A549 (cell line): ENCODE measurements around the gene GRID2. TPM values are rescaled to one million over a fixed set of nuclear protein-coding genes. Genes with fewer than 3 reads are reported as not detected.

ENCODE experiments used
- ATAC-seq, 2 experiments: fragments of 200-7000 bp in 1 of 2; fragments of >200 bp in 1 of 2; cut with Nextera tagmentation in 1 of 2; cut with Tn5 transposase in 1 of 2; 3 replicates each; pipeline versions ENCODE4 v1.8.0 to v1.9.1; 2018 to 2020; ENCODE audit warnings: mild to moderate bottlenecking in 1 of 2, moderate library complexity in 1 of 2
- CTCF ChIA-PET: fragments of 300-600 bp; sonication (Branson Sonifier 250); formaldehyde crosslinking; extraction: SDS; loops from one replicate; lab custom pipeline; 2021; ENCODE audit warnings: antibody characterized with exemption, inconsistent platforms; lab: Yijun Ruan, JAX
- POLR2A ChIA-PET: fragments of 350-600 bp; formaldehyde crosslinking; extraction: SDS; loops from one replicate; lab custom pipeline; 2021; ENCODE audit warnings: antibody characterized with exemption, inconsistent platforms; lab: Yijun Ruan, JAX
- DNase-seq, 2 experiments: peaks; one replicate each; pipeline versions ENCODE4 v3.0.0 to v3.0.0-alpha.2; 2011 to 2016; ENCODE audit warnings: low read depth in 1 of 2, low spot score in 1 of 2
- FAIRE-seq: peaks from 2 replicates; lab custom pipeline; 2011; peaks lifted over from hg19 to GRCh38; lab: Jason Lieb, UNC
- H3K27ac ChIP-seq, 2 experiments: fragments of >200 bp; sonication (Bioruptor Twin); formaldehyde crosslinking; 3 replicates each; pipeline ENCODE4 v1.5.1; 2016 to 2017
- H3K4me1 ChIP-seq: fragments of >200 bp; sonication (Bioruptor Twin); formaldehyde crosslinking; 3 replicates; pipeline ENCODE4 v1.6.1; 2016
- H3K4me2 ChIP-seq: fragments of >200 bp; sonication (Bioruptor Twin); formaldehyde crosslinking; 3 replicates; pipeline ENCODE4 v1.6.1; 2016
- H3K4me3 ChIP-seq: fragments of >200 bp; sonication (Bioruptor Twin); formaldehyde crosslinking; 3 replicates; pipeline ENCODE4 v1.5.1; 2016
- H3K9me3 ChIP-seq: fragments of >200 bp; sonication (Bioruptor Twin); formaldehyde crosslinking; 3 replicates; pipeline ENCODE4 v1.6.1; 2016
- BCL3 ChIP-seq: fragments of >200 bp; sonication (Bioruptor Twin); formaldehyde crosslinking; IDR thresholded peaks from 3 replicates; pipeline ENCODE4 v1.6.1; 2016
- CBX2 ChIP-seq: fragments of 200-600 bp; sonication (generic); IDR thresholded peaks from 2 replicates; pipeline ENCODE4 v1.6.1; 2016; ENCODE audit warnings: low read depth, mild to moderate bottlenecking, borderline replicate concordance
- CHD2 ChIP-seq: fragments of 150-350 bp; IDR thresholded peaks from 2 replicates; pipeline ENCODE4 v1.6.1; 2014; ENCODE audit warnings: low read length; ENCODE audit not compliant: partially characterized antibody
- EHMT2 ChIP-seq: fragments of 200-600 bp; sonication (generic); IDR thresholded peaks from 2 replicates; pipeline ENCODE4 v1.6.1; 2016; ENCODE audit warnings: antibody characterized with exemption, low read depth, mild to moderate bottlenecking, moderate library complexity
- ESRRA ChIP-seq: fragments of 150-350 bp; IDR thresholded peaks from 2 replicates; pipeline ENCODE4 v1.6.1; 2014; ENCODE audit warnings: mild to moderate bottlenecking, low read length, borderline replicate concordance
- FOSL2 ChIP-seq, 2 experiments: fragments of 450-650 bp in 1 of 2; fragments of >200 bp in 1 of 2; sonication (Bioruptor Twin) in 1 of 2; formaldehyde crosslinking; IDR thresholded peaks; 2 replicates each; pipeline versions ENCODE4 v1.5.0 to v1.6.1; 2016 to 2020; ENCODE audit warnings: mild to moderate bottlenecking in 1 of 2, moderate library complexity in 1 of 2
- FOXS1 ChIP-seq: fragments of 250-450 bp; sonication (Bioruptor Pico); IDR thresholded peaks from 2 replicates; pipeline ENCODE4 v1.5.0; 2020; ENCODE audit warnings: mild to moderate bottlenecking, moderate library complexity
- GATA3 ChIP-seq: IDR thresholded peaks from 2 replicates; pipeline ENCODE4 v1.6.1; 2012; ENCODE audit warnings: borderline replicate concordance
- HEYL ChIP-seq: fragments of 250-450 bp; sonication (Bioruptor Pico); IDR thresholded peaks from 2 replicates; pipeline ENCODE4 v1.8.0; 2021; ENCODE audit warnings: mild to moderate bottlenecking, moderate library complexity
- HOXA7 ChIP-seq: fragments of 250-450 bp; sonication (Bioruptor Pico); IDR thresholded peaks from 2 replicates; pipeline ENCODE4 v1.5.0; 2020; ENCODE audit warnings: mild to moderate bottlenecking, moderate library complexity
- HOXB13 ChIP-seq: fragments of 250-450 bp; sonication (Bioruptor Pico); IDR thresholded peaks from 2 replicates; pipeline ENCODE4 v1.5.0; 2020; ENCODE audit warnings: low read depth, mild to moderate bottlenecking, moderate library complexity
- HOXB5 ChIP-seq: fragments of 250-450 bp; sonication (Bioruptor Pico); IDR thresholded peaks from 2 replicates; pipeline ENCODE4 v1.5.0; 2020; ENCODE audit warnings: mild to moderate bottlenecking, moderate library complexity
- KDM1A ChIP-seq: fragments of 200-600 bp; sonication (generic); IDR thresholded peaks from 2 replicates; pipeline ENCODE4 v1.6.1; 2016; ENCODE audit warnings: low read depth, mild to moderate bottlenecking
- KDM5A ChIP-seq: fragments of 200-600 bp; sonication (generic); IDR thresholded peaks from 2 replicates; pipeline ENCODE4 v1.6.1; 2016; ENCODE audit warnings: antibody characterized with exemption, mild to moderate bottlenecking
- MYC ChIP-seq: IDR thresholded peaks from 2 replicates; pipeline ENCODE4 v1.6.1; 2012; ENCODE audit warnings: mild to moderate bottlenecking, inconsistent platforms, low read length, improper control_type of control experiment, borderline replicate concordance
- NFE2L2 ChIP-seq: fragments of 150-350 bp; conservative IDR thresholded peaks from 2 replicates; pipeline ENCODE4 v1.6.1; 2014; ENCODE audit warnings: low read length
- NPAS2 ChIP-seq: fragments of 250-450 bp; sonication (Bioruptor Pico); IDR thresholded peaks from 2 replicates; pipeline ENCODE4 v1.8.0; 2022; ENCODE audit warnings: mild to moderate bottlenecking, moderate library complexity, borderline replicate concordance
- PHF8 ChIP-seq: fragments of 200-600 bp; sonication (generic); IDR thresholded peaks from 2 replicates; pipeline ENCODE4 v1.6.1; 2016; ENCODE audit warnings: low read depth, mild to moderate bottlenecking, antibody characterized with exemption, moderate library complexity, borderline replicate concordance
- RARB ChIP-seq: fragments of 250-450 bp; sonication (Bioruptor Pico); IDR thresholded peaks from 2 replicates; pipeline ENCODE4 v1.8.0; 2021; ENCODE audit warnings: mild to moderate bottlenecking, moderate library complexity
- RFX5 ChIP-seq: fragments of 450-650 bp; IDR thresholded peaks from 2 replicates; pipeline ENCODE4 v1.7.1; 2014; ENCODE audit warnings: antibody characterized with exemption, mild to moderate bottlenecking, moderate library complexity
- TP53 ChIP-seq: fragments of 250-450 bp; sonication (Bioruptor Pico); IDR thresholded peaks from 2 replicates; pipeline ENCODE4 v1.5.0; 2021; ENCODE audit warnings: mild to moderate bottlenecking, moderate library complexity
- USF2 ChIP-seq: fragments of 450-650 bp; IDR thresholded peaks from 2 replicates; pipeline ENCODE4 v1.6.1; 2014; ENCODE audit warnings: antibody characterized with exemption
- ZFP36 ChIP-seq: fragments of 450-650 bp; IDR thresholded peaks from 2 replicates; pipeline ENCODE4 v1.6.1; 2014; ENCODE audit warnings: borderline replicate concordance; ENCODE audit not compliant: partially characterized antibody
- WGBS: methylation state at CpG from one replicate; pipeline ENCODE4 v1.1.6; 2017; ENCODE audit errors: missing lambda C conversion rate; 5-methylcytosine and 5-hydroxymethylcytosine counted together
- polyA plus RNA-seq, 4 experiments: library from polyadenylated mRNA; depleted of rRNA in 3 of 4; stranded (reverse); fragments of >200 nt; fragmentation: RNase III in 1 of 4; extraction: RNeasy Plus Mini Kit Qiagen cat#74134 plus additional on column Dnase treatment in 1 of 4; gene quantifications; 2 replicates in 3 of 4; 3 replicates in 1 of 4; pipeline ENCODE4 v1.2.3, GENCODE V29; 2011 to 2017

GRID2 gene
- polyA plus RNA-seq, 2 of the 4 experiments (the other 2 are of a cell fraction) = not detected

- H3K4me1 ChIP-seq = no peaks in the 10 kb centered on the region
- no peak overlapping the region for H3K27ac ChIP-seq
- ATAC-seq = no peak
- no peak overlapping the region for H3K4me3 ChIP-seq
- POLR2A ChIA-PET = no interaction called here
- H3K9me3 ChIP-seq = no peaks in the 10 kb centered on the region
- CTCF ChIA-PET = no interaction called here
- no peak for DNase-seq
- 26% methylated on average over 3 of the region's 3 CpGs for WGBS
- no peak overlapping the region for H3K4me2 ChIP-seq
- no peak for FAIRE-seq
- no peak for TF ChIP-seq RFX5
- no peak for TF ChIP-seq FOXS1 (CRISPR knock-in tag)
- TF ChIP-seq HEYL = no peak
- no peak for TF ChIP-seq MYC
- TF ChIP-seq ESRRA = no peak
- no peak for TF ChIP-seq TP53
- TF ChIP-seq PHF8 = no peak
- no peak for TF ChIP-seq FOSL2 (IDR thresholded peaks at IDR 0.05)
- no peak for TF ChIP-seq FOSL2 (CRISPR knock-in tag; IDR thresholded peaks at IDR 0.05)
- no peak for TF ChIP-seq ZFP36
- TF ChIP-seq KDM1A = no peak
- TF ChIP-seq, all 56 proteins: peak for 0
Observed at GRCh38 chr4:92714640-92715039, 410.9 kb downstream of the GRID2 start.

DNA sequence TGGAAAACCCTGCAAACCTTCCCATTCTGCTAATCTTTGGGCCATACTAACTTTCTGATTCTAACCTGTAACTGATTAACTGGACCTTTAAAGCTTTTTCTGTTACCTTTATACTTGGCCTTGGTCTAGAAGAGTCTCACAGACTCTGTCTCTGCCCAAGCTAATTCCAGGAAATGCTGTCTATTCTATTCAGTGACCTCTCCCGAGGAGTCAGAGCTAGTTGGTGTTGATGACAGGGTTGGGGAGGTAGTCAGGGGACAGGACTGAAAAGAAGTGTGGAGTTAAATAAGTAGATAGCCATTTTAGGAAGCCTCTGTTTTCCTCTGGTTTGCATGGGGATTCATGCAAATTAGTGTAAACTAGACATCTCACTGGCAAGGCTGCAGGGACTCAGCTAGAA, 429.5 kb downstream of the GRID2 start:
- no peaks in the 10 kb centered on the region for H3K9me3 ChIP-seq
- ATAC-seq = no peak
- TF ChIP-seq BCL3 (no peak), EHMT2 (no peak), HOXB5 (no peak), USF2 (no peak), CHD2 (no peak)
- ChIA-PET POLR2A (no interaction called here), CTCF (no interaction called here)
- H3K4me1 ChIP-seq = no peaks in the 10 kb centered on the region
- no peak overlapping the region for H3K27ac ChIP-seq
- FAIRE-seq = no peak
- no peak overlapping the region for H3K4me3 ChIP-seq
- no peak overlapping the region for H3K4me2 ChIP-seq
- 13% methylated on average over 1 of the region's 1 CpG for WGBS
- no peak for DNase-seq

- H3K4me3 ChIP-seq = no peak overlapping the region
- DNase-seq = no peak
- no peak for FAIRE-seq
- ChIA-PET CTCF (no interaction called here), POLR2A (no interaction called here)
- no peaks in the 10 kb centered on the region for H3K9me3 ChIP-seq
- H3K4me2 ChIP-seq = no peak overlapping the region
- H3K27ac ChIP-seq = no peak overlapping the region
- 21% methylated on average over 2 of the region's 2 CpGs for WGBS
- no peaks in the 10 kb centered on the region for H3K4me1 ChIP-seq
- TF ChIP-seq TP53 (no peak), NPAS2 (CRISPR knock-in tag) (no peak), NFE2L2 (no peak), HOXB13 (CRISPR knock-in tag) (no peak), GATA3 (no peak), KDM5A (no peak), CBX2 (no peak), HOXA7 (CRISPR knock-in tag) (no peak), HEYL (no peak), CHD2 (no peak), RARB (no peak)
- no peak for ATAC-seq
Observed at GRCh38 chr4:92735025-92735665, 431.4 kb downstream of the GRID2 start.
